Esophagus squamous epithelium (tissue), 4 donors: Measurements from ENCODE around the gene B4GAT1.

ENCODE experiments used
- CTCF ChIP-seq, 6 experiments: fragments of 450-650 bp in 4 of 6; fragments of 200-600 bp in 2 of 6; sonication (generic) in 2 of 6; IDR thresholded peaks; one replicate each; pipeline ENCODE4 v1.5.1; 2016 to 2019; ENCODE audit warnings: antibody characterized with exemption in 6 of 6, mild to moderate bottlenecking in 4 of 6, moderate library complexity in 4 of 6
- POLR2A ChIP-seq, 4 donors: fragments of 450-650 bp; IDR thresholded peaks; one replicate each; pipeline ENCODE4 v1.6.1; 2017; ENCODE audit warnings: antibody characterized with exemption in 4 of 4, mild to moderate bottlenecking in 4 of 4, moderate library complexity in 3 of 4

GRCh38 chr11:66362481-66363147 is 15.2 kb upstream of the B4GAT1 start:
- no peak for TF ChIP-seq CTCF (IDR thresholded peaks at IDR 0.05)
- no peak for TF ChIP-seq POLR2A (IDR thresholded peaks at IDR 0.05)
